Posterior vena cava (tissue), 2 donors: ENCODE results near the gene ZNF467. TPM values are rescaled to one million over a fixed set of nuclear protein-coding genes. Genes with fewer than 3 reads are reported as not detected.

ENCODE experiments used
- DNase-seq: peaks from one replicate; pipeline ENCODE4 v3.0.0-alpha.2; 2020; ENCODE audit warnings: low spot score
- intact Hi-C, 2 donors: fragments of 100-400 bp; cut with DNase I; formaldehyde crosslinking; loops; one replicate each; pipeline versions ENCODE4 v1.14.1 to v1.14.2; 2022 to 2023
- total RNA-seq, 2 donors: library from RNA; stranded (reverse); fragmentation: NEBNext Ultra II Directional; extraction: Animal tissue kit (Norgen Biotek cat#: 25700); gene quantifications; one replicate each; pipeline ENCODE4 v1.2.1, GENCODE V29; 2021
- donor health status: DM: yes; HTN: yes; CAD: no.
- donor health status: DM: yes; HTN: yes; CAD: no.

Gene ZNF467
- total RNA-seq, 2 donors from 2014 or later = 10.9 to 12.0 TPM

DNA sequence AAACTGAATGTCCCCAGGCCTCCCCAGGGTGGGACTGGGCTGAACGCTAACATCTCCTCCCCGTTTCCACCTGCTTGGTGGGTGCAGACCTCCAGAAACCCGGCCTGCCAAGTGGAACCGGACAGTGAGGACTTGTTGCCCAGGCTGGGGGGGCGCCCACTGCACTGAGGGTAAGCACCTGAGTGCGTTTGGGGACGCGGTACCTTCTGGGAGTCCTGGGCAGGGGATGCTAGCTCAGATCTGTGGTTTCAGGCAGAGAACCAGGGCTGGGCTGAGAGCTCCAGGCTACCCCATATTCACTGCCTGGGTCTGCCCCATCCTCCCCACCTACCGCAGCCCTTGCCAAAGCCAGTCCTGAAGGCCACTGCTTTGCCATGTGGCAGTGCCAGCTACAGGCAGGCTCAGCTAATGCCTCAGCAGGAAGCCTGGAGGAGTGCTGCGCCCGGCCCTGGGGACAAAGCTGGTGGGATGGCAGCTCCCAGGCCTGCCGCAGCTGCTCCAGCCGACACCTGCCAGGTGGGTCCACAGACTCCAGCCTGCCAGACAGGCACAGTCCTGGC, 3.5 kb upstream of the ZNF467 start:
- no peak for DNase-seq
- intact Hi-C loops = no loop called here

DNA sequence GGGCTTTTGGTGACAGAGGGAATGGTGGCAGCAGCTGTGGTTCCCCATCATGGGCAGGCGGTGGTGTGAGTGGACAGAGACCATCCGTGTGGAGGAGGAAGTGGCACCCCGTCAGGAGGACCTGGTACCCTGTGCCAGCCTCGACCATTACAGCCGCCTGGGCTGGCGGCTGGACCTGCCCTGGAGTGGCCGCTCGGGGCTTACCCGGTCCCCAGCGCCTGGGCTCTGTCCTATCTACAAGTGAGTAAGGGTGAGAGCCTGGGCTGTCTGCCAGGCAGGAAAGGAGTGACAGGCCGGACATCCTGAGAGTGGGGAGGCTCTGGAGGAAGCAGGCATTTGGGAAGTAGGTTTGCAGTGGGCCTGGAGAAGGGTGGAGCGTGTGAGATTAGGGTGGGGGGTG, 2.9 kb upstream of the ZNF467 start:
- intact Hi-C loops = no loop called here
- peak; percentile 90 for DNase-seq

DNA sequence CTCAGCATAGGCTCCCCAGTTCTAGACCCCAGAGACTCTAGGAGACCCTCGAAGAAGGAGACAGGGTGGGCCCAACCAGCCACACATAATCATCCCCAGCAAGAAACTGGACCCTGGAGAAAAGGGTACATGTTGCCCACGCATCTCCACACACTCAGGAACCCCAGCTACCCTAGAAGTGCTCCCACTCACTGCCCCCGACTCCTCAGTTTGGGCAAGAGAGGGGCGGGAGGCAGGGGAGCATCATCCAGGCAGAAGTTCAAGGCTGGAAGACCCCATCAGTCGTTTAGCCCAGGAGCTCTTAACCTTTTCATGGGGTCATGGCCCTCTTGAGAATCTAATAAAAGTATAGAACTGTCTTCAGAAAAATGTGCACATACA, 1.8 kb upstream of the ZNF467 start:
- intact Hi-C loops = no loop called here
- no peak for DNase-seq

DNA sequence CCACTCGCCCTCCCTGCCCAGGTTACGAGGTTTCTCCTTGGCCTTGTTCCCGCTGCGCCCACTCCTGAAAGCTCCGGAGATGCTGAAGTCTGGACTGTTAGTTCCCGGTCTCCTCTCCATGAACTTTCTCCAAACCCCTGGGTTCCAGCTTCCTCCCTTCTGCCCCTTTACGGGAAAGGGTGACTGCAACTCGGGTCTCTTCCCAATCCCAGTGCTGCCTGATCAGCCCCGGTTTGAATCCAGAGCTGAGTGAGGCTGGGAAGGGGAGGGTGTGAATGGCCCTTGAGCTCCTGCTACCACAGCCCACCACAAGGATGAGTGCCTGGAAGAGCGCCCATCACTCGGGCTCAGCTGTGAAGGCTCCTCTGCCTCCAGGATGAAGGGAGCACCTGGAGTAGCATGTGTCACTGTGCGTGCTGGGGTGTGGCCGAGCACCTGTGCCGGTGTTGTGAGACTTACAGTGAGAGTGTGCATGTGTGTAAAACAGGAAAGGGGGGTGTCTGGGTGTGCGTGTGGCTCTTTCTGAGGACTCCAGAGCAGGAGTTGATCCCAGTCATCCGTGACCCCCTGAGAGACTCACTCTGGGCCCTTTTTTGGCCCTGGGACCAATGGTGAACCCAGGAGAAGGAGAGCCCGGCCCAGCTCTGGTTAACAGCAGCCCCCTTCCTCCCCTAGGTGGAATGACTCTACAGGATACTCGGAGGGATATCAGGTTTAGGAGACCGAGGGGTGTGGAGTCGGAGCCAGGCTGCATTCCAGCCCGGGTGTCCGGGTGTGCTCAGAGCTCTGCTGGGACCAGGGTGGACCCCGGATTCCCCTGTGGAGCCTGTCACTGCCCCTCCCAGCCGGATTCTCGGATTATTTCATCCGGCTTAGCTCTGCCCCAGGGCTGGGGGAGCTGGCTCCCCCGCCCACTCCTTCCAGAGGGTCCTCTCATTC, 1.1 kb upstream of the ZNF467 start:
- DNase-seq = no peak
- intact Hi-C loops = no loop called here

DNA sequence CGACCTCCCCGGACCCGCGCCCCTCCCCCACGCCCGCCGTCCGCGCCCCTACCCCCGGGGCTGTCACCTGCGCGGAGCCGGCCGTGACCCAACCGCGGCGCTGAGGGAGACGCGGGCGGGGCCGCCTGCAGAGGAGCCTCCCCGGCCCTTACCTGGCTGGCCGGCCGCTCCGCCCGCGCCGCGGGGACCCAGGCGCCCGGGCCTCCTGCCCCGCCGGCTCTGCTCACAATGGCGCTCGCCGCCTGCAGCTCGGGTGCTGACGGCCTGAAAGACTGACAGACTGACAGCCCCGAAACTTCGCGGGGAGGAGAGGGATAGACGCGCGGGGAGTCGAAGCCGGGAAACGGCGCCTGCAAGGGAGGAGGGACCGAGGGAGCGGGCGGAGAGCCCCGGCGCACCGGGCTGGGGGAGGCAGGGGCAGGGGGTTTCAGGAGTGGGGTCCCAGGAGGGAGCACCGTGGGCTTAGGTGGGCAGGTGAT, 393 bp downstream of the ZNF467 start:
- DNase-seq = no peak
- intact Hi-C loops = no loop called here

DNA sequence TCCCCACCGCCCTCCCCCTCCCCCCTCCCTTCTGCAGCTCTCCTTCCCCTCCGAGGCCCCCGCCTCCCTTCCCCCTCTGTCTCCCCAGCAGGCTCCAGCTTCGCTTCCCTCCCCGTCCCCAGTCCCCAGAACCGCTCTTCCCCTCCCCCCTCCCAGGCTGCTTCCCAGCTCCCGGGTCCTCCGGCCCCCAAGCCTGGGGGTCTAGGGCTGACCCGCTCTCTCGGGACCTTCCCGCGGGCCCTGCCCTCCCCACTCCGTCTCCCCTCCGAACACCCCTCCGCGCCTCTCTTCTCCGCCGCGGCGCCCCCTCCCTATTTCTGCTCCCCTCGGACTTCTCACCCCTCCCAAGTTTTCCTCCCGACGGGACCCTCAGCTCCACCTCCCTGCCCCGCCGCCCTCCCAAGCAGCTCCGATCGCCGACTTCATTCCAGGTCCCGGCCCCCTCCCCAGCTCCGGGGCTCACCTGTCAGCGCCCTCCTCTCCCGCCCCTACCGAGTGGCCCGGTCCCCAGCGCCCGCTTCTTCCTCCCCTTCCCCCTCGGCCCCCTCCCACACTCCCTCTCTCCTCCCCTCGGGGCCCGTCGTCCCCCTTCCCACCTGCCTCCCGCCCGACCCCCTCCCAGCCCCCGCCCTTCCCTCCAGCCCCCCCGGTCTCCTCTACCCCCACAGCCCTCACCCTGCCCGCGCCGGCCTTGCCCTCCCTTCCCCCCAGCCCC, 990 bp downstream of the ZNF467 start:
- intact Hi-C loops = no loop called here
- DNase-seq = no peak

DNA sequence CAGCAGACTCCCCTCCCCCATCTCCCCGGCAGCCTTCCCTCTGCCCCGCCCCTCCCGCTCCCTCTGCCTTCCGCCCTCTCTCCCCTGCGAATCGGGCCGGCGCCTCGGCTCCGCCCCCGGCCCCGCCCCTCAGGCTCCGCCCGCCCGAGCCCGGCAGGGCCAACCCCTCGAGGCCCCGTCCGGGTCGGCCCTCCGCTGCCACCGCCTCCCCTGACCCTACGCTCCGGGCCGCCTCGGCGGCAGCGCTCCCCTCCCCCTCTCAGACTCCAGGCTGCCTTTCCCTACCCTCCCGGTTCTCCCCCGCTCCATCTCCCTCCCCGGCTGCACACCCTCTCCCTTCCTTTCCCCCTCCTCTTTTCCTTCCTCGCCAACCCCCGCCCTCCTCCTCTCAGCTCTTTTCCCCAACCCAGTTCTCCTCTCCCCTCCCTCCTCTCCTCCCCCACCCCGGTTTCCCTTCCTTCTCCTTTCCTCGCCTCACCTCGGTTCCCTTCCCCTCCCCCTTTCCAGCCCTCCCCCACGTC, 1.6 kb downstream of the ZNF467 start:
- intact Hi-C loops = no loop called here
- peak; percentile 97 for DNase-seq

DNA sequence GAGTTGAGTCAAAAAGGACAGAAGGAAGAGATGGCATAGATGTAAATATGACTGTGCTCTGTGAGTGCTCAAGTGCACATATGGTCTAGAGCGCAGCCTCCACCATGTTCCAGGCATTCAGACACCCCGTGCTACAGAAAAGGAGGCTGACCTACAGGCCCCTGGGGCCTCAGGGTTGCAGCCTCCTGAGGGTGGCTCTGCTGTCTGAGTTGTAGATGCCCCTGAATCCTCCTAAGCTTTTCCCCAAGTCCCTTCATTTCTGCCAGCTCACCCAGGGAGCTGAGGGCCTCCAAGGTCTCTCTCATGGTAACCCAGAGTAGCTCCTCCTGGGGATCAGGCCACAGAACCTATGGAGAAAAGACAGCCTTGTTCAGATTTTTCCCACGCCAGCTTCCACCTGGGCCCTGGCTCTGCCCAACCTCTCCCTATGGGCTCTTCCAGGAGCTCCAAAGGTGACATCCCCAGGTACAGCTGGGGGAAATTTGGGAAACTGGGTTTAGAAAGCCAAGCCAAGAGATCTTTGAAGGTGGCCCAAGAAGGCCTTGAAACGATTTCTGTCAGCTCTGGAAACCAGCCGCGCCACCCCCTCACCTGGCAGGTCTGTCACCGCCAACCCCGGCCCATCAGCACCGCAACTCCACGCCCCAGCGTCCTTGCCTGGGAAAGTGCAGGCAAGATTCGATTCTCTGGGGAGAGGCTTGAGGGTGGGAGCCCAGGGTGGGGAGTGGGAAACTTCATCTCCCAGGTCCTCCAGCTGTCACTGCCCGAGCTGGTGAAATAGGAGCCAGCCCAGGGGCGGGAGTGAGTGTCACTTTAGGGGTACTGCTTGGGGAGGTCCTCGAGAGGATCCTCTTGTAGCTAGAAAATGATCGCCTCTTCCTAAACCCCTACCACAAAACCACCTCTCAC, 2.4 kb downstream of the ZNF467 start:
- DNase-seq = no peak
- intact Hi-C loops = no loop called here

DNA sequence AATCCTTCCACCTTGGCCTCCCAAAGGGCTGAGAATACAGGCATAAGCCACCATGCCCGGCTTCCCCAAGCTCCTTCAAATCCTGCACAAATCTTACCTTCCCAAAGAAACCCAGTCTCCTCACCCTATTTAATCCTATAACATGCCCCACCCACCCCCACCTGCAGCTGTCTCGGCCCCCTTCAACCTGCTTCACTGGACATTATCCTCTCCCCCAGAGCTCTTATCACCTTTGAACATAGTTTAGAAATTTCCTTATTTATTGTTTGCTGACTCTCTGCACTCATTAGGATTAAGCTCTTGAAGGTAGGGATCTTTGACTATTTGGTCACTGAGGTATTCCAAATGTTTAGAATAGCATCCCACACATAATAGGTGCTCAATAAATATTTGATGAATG, 3.5 kb downstream of the ZNF467 start:
- intact Hi-C loops = no loop called here
- DNase-seq = no peak

DNA sequence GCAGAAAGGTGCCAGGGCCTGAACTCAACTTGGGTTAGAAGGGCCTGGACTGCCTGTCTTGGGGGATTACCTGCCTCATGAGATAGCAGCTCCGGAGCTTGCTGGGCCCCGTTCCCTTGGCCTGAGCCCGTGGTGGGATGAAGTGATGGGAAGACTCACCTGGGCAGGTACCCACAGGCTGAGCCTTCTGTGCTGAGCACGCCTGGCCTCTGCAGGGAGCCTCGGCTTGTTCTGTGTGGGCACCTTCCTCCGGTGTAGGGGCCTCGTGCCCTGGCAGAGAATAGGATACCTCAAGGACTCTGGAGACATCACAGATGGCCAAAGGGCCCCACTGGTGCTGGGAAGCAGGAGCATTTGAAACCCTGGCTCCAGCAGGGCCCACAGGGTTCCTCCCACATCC, 4.5 kb downstream of the ZNF467 start:
- intact Hi-C loops = loop anchor here in 1 of 2 donors (1.0 kb wide), 1 partner anchor 36 kb away; no protein-coding TSS in a partner anchor

DNA sequence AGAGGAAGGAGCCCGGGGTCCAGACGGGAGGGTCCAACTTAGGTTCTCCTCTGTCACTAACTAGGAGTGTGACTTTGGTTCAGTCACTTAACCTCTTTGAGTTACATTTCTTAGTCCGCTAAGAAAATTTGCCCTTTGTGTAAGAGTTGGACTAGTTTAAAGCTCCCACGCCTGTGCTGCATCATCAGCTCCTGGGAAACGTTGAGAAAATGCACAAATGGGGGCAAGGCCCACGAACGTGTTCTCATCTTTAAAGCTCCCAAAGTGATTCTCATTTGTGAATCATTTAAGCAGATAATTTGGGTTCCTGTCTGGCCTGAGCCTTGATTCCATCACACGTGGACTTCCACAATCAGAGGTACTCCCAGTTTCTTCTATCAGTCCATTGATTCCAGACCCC, 6.3 kb downstream of the ZNF467 start:
- DNase-seq = no peak
- intact Hi-C loops = loop anchor here in 1 of 2 donors (2.0 kb wide), 1 partner anchor 58 kb away; no protein-coding TSS in a partner anchor

More for the DNA sequence above, 4.5 kb downstream of the ZNF467 start:
- no peak for DNase-seq

DNA sequence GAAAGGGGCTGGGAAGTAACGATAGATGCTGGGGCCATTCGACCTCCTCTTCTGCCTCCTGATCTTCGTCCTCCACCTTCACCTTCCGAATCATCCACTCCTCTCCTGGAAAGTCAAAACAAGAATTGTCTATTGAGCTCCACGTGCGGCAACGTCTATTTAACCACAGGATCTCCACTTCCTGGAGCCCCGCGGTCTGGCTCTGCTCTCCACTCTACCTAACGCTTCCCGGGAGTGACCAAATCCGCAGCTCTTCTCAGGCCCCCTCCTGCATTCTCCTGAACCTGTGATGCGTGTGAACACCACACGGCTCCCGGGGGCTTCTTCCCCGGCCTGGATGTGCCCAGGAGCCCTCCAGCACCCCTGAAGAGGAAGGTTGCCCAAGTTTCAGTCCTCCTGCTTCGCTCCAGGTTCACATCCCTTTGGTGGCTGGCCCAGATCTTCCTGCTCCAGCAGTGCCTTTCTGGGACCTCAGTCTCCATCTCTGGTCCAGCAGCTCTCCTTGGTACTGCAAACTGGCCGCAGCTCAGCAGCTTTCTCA, 7.2 kb downstream of the ZNF467 start:
- intact Hi-C loops = loop anchor here in 1 of 2 donors (2.0 kb wide), 1 partner anchor 57 kb away; no protein-coding TSS in a partner anchor
- no peak for DNase-seq

DNA sequence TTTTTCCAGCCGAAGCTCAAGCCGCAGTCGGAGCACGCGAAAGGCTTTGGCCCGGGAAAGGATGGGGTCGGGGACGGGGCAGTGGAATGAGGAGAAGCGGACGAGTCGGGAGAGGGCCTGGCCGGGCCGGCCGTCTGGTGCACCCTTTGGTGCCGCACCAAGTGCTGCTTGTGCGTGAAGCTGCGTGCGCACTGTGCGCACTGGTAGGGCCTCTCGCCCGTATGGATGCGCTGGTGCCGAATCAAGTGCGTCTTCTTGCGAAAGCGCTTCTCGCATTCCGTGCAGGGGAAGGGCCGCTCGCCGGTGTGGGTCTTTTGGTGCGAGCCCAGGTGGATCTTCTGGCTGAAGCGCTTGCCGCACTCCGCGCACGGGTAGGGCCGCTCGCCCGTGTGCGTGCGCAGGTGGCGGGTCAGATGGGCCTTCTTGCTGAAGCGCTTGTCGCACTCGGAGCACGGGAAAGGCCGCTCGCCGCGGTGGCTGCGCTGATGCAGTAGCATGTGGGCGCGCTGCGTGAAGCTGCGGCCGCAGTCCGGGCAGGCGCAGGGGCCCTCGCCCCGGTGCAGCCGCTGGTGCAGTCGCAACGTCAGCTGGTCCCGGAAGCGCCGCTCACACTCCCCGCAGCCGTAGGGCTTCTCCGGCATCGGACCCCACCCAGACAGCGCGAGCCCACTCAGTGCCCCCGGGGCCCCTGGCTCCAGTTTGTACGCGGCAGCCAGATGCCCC, 7.8 kb downstream of the ZNF467 start:
- intact Hi-C loops = loop anchor here in 1 of 2 donors (2.0 kb wide), 1 partner anchor 57 kb away; no protein-coding TSS in a partner anchor
- no peak for DNase-seq

DNA sequence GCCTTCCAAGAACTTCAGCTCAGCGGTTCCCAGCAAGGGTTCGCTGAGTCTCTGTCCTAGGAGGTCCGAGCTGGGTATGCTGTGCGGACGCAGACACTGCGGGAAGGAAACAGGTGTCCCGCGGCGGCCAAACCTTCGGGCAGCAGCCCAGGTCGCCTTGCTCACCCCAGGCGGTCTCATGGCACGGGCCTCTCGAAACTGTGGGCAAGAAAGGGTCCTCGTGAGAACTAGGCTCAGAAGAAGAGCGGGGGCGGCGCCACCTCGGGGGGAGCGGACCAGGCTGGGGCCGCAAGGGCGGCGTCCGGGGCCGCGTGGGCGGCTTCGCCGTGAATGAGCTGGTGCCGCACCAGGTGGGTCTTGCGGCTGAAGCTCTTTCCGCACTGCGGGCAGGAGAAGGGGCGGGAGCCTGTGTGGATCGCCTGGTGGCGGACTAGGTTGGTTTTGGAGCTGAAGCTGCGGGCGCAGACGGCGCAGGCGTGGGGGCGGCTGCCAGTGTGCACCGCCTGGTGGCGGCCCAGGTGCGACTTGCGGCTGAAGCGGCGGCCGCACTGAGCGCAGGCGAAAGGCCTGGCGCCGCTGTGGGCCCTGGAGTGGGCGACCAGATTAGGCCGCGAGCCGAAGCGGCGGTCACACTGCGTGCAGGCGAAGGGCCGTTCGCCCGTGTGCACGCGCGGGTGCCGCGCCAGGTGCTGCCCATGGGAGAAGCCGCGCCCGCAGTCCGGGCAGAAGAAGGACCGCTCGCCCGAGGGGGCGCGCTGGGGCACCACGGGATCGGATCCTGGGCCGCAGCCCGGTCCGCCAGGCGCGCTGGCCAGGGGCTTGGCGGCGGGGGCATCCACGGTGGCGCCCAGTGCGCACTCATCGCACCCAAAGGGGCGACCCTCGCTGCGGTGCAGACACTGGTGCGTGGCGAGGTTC, 8.6 kb downstream of the ZNF467 start:
- intact Hi-C loops = no loop called here
- DNase-seq = no peak

DNA sequence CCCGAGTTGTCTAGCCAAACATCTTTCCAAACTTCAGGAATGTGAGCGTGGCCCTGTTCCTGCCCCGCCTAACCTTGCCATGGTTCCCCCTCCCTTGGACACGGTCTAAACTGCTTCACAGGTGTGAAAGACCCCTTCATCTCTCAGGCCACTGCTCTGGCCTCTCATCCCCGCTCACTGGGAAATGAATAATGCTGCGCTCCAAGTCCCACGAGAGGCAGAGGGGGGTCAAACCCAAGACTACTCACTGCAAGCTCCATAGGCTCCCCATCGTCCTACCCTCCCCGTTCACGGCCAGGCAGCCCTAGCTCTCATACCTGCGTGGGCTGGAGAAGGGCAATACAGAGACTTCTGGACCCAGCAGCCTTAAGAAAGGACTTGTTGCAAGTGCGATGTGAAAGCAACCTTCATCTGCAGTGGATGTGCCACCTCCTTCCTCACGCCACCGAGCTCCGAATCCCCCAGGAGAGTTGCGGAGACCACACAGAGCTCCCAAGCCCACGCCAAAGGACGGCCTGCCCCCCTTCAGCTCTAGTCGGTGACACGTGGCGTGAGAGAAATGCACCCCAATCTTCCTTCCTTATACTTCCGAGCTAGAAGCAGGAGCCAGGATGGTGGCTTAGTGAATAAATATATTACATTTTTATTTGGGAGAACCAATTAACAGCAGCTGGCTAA, 9.7 kb downstream of the ZNF467 start:
- intact Hi-C loops = no loop called here
- no peak for DNase-seq

DNA sequence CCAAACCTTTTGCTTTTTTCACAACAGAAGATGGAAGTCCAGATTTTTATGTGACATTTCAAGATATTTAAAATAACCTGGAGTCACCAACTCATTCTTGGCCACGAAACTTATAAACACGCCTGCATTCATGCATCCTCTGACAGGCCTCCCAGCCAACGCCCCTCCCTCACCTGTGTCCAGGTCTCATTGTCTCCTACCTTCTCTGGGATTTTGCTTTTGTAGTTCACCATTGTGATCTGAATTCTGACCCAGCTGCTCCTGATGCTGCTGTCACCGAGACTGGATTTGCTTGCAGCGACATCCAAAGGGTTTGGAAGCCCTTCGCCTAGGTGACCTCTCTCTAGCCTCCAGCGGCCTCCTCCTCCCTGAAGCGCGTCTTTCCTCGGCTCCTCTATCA, 10.8 kb downstream of the ZNF467 start:
- intact Hi-C loops = no loop called here
- DNase-seq = no peak
